A549 (cell line): Measurements from ENCODE around the gene SRSF11. TPM values are rescaled to one million over a fixed set of nuclear protein-coding genes. Genes with fewer than 3 reads are reported as not detected.
"Not testable (repeated sequence)": the region's sequence is repeated elsewhere in the genome, so short reads cannot be mapped to it uniquely, and the experiment has no call there.

ENCODE experiments used
- ATAC-seq, 2 experiments: fragments of 200-7000 bp in 1 of 2; fragments of >200 bp in 1 of 2; cut with Nextera tagmentation in 1 of 2; cut with Tn5 transposase in 1 of 2; 3 replicates each; pipeline versions ENCODE4 v1.8.0 to v1.9.1; 2018 to 2020; ENCODE audit warnings: mild to moderate bottlenecking in 1 of 2, moderate library complexity in 1 of 2
- CTCF ChIA-PET: fragments of 300-600 bp; sonication (Branson Sonifier 250); formaldehyde crosslinking; extraction: SDS; loops from one replicate; lab custom pipeline; 2021; ENCODE audit warnings: antibody characterized with exemption, inconsistent platforms; lab: Yijun Ruan, JAX
- POLR2A ChIA-PET: fragments of 350-600 bp; formaldehyde crosslinking; extraction: SDS; loops from one replicate; lab custom pipeline; 2021; ENCODE audit warnings: antibody characterized with exemption, inconsistent platforms; lab: Yijun Ruan, JAX
- DNase-seq, 2 experiments: peaks; one replicate each; pipeline versions ENCODE4 v3.0.0 to v3.0.0-alpha.2; 2011 to 2016; ENCODE audit warnings: low read depth in 1 of 2, low spot score in 1 of 2
- FAIRE-seq: peaks from 2 replicates; lab custom pipeline; 2011; peaks lifted over from hg19 to GRCh38; lab: Jason Lieb, UNC
- H3K27ac ChIP-seq, 2 experiments: fragments of >200 bp; sonication (Bioruptor Twin); formaldehyde crosslinking; 3 replicates each; pipeline ENCODE4 v1.5.1; 2016 to 2017
- H3K4me1 ChIP-seq: fragments of >200 bp; sonication (Bioruptor Twin); formaldehyde crosslinking; 3 replicates; pipeline ENCODE4 v1.6.1; 2016
- H3K4me2 ChIP-seq: fragments of >200 bp; sonication (Bioruptor Twin); formaldehyde crosslinking; 3 replicates; pipeline ENCODE4 v1.6.1; 2016
- H3K4me3 ChIP-seq: fragments of >200 bp; sonication (Bioruptor Twin); formaldehyde crosslinking; 3 replicates; pipeline ENCODE4 v1.5.1; 2016
- H3K9me3 ChIP-seq: fragments of >200 bp; sonication (Bioruptor Twin); formaldehyde crosslinking; 3 replicates; pipeline ENCODE4 v1.6.1; 2016
- EHMT2 ChIP-seq: fragments of 200-600 bp; sonication (generic); IDR thresholded peaks from 2 replicates; pipeline ENCODE4 v1.6.1; 2016; ENCODE audit warnings: antibody characterized with exemption, low read depth, mild to moderate bottlenecking, moderate library complexity
- EP300 ChIP-seq, 2 experiments: fragments of >200 bp; sonication (Bioruptor Twin); formaldehyde crosslinking; IDR thresholded peaks; 2 replicates in 1 of 2; 3 replicates in 1 of 2; pipeline ENCODE4 v1.6.1; 2016 to 2017
- HDAC2 ChIP-seq: fragments of 200-600 bp; sonication (generic); IDR thresholded peaks from 2 replicates; pipeline ENCODE4 v1.6.1; 2016
- JUN ChIP-seq, 2 experiments: fragments of >200 bp; sonication (Bioruptor Twin); formaldehyde crosslinking; IDR thresholded peaks; 2 replicates in 1 of 2; 3 replicates in 1 of 2; pipeline ENCODE4 v1.6.1; 2016 to 2017
- JUNB ChIP-seq: fragments of >200 bp; sonication (Bioruptor Twin); formaldehyde crosslinking; IDR thresholded peaks from 2 replicates; pipeline ENCODE4 v1.6.1; 2016
- MAZ ChIP-seq: fragments of 150-350 bp; IDR thresholded peaks from 2 replicates; pipeline ENCODE4 v1.6.1; 2014; ENCODE audit warnings: antibody characterized with exemption, low read depth, low read length, borderline replicate concordance
- PHF8 ChIP-seq: fragments of 200-600 bp; sonication (generic); IDR thresholded peaks from 2 replicates; pipeline ENCODE4 v1.6.1; 2016; ENCODE audit warnings: low read depth, mild to moderate bottlenecking, antibody characterized with exemption, moderate library complexity, borderline replicate concordance
- POLR2A ChIP-seq: IDR thresholded peaks from 2 replicates; pipeline ENCODE4 v1.6.1; 2012; ENCODE audit warnings: mild to moderate bottlenecking, low read length
- RCOR1 ChIP-seq: fragments of 150-350 bp; IDR thresholded peaks from 2 replicates; pipeline ENCODE4 v1.6.1; 2014; ENCODE audit warnings: antibody characterized with exemption, low read length, low read depth
- RNF2 ChIP-seq: fragments of 200-600 bp; sonication (generic); IDR thresholded peaks from 2 replicates; pipeline ENCODE4 v1.6.1; 2016; ENCODE audit warnings: low read depth, mild to moderate bottlenecking, antibody characterized with exemption, moderate library complexity, borderline replicate concordance
- SMC3 ChIP-seq: fragments of >200 bp; sonication (Bioruptor Twin); formaldehyde crosslinking; IDR thresholded peaks from 3 replicates; pipeline ENCODE4 v1.6.1; 2018; ENCODE audit warnings: inconsistent platforms
- WGBS: methylation state at CpG from one replicate; pipeline ENCODE4 v1.1.6; 2017; ENCODE audit errors: missing lambda C conversion rate; 5-methylcytosine and 5-hydroxymethylcytosine counted together
- polyA minus RNA-seq: library from RNA; depleted of rRNA, polyadenylated mRNA; stranded (reverse); fragments of >200 nt; gene quantifications from 2 replicates; pipeline ENCODE4 v1.2.3, GENCODE V29; 2011; rRNA and poly(A)+ RNA removed
- polyA plus RNA-seq, 4 experiments: library from polyadenylated mRNA; depleted of rRNA in 3 of 4; stranded (reverse); fragments of >200 nt; fragmentation: RNase III in 1 of 4; extraction: RNeasy Plus Mini Kit Qiagen cat#74134 plus additional on column Dnase treatment in 1 of 4; gene quantifications; 2 replicates in 3 of 4; 3 replicates in 1 of 4; pipeline ENCODE4 v1.2.3, GENCODE V29; 2011 to 2017
- TF ChIP-seq, protein P1 (sequence below): fragments of >200 bp; sonication (Bioruptor Twin); formaldehyde crosslinking; IDR thresholded peaks from 3 replicates; pipeline ENCODE4 v1.6.1; 2016
- TF ChIP-seq, protein P2 (sequence below): IDR thresholded peaks from 2 replicates; pipeline ENCODE4 v1.6.1; 2012
- TF ChIP-seq, protein P3 (sequence below): fragments of 450-650 bp; IDR thresholded peaks from 2 replicates; pipeline ENCODE4 v1.6.1; 2014; ENCODE audit warnings: antibody characterized with exemption
- TF ChIP-seq, protein P4 (sequence below): fragments of 250-450 bp; sonication (Bioruptor Pico); IDR thresholded peaks from 2 replicates; pipeline ENCODE4 v1.5.0; 2020; ENCODE audit warnings: low read depth, mild to moderate bottlenecking, moderate library complexity
- TF ChIP-seq, protein P5 (sequence below): IDR thresholded peaks from 2 replicates; pipeline ENCODE4 v1.6.1; 2012

Gene SRSF11, protein sequence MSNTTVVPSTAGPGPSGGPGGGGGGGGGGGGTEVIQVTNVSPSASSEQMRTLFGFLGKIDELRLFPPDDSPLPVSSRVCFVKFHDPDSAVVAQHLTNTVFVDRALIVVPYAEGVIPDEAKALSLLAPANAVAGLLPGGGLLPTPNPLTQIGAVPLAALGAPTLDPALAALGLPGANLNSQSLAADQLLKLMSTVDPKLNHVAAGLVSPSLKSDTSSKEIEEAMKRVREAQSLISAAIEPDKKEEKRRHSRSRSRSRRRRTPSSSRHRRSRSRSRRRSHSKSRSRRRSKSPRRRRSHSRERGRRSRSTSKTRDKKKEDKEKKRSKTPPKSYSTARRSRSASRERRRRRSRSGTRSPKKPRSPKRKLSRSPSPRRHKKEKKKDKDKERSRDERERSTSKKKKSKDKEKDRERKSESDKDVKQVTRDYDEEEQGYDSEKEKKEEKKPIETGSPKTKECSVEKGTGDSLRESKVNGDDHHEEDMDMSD
- 172 and 202 TPM in 2 replicates for polyA plus RNA-seq (2011; rRNA removed)
- polyA plus RNA-seq (2012; cell fraction: cytosol; rRNA removed): 70.0 and 73.8 TPM in 2 replicates
- 200 and 269 TPM in 2 replicates for polyA plus RNA-seq (2012; cell fraction: nucleus; rRNA removed)
- 125 to 153 TPM (median 144 TPM) in 3 replicates for polyA plus RNA-seq (2017; fragmentation: RNase III; extraction: RNeasy Plus Mini Kit Qiagen cat#74134 plus additional on column Dnase treatment)
- 131 and 163 TPM in 2 replicates for polyA minus RNA-seq

DNA sequence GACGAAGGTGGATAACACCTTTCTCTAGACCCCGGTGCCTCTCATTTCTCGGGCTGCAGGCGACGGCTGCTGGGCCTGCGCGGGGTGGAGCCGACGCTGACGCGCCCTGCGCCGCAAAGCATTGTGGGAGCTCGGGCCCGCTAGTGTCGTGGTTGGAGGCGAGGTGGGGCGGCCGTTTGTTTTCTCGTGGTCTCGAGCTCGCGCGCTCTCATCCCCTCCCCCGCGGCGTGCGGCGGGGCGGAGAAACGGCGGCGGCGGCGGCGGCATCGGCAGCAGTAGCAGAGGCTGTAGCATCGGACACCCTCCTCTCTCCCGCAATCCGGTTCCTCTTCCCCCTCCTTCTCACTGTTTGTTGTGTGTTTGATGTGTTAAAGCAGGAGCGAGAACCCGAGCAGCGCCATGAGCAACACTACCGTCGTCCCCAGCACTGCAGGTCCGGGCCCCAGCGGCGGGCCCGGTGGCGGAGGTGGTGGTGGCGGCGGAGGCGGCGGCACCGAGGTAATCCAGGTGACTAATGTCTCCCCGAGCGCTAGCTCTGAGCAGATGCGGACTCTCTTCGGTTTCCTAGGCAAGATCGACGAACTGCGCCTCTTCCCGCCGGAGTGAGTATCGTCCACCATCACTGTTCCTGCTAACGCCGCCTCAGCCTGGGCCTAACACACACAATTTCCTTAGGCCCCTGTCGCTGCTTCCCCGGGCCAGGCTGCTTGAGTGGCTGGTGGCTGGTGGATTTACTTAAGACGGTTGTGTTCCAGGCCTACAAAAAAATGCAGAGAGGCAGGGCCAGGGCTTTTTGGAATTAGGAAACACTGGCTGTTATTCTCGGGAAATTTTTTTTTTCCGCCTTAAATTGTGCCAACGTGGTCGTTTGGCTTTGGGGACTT lies at the start of gene SRSF11:
Gene SRSF11 (plus strand): TSS at position 143 of the 884 bp plus-strand sequence. CDS start 257 bp downstream, at position 400.
- peak within 1 kb of the TSS; percentile 91 to 93 for H3K27ac ChIP-seq
- TF ChIP-seq SMC3 (no peak), JUN (IDR thresholded peaks at IDR 0.05) (peak in 1 of 2 experiments; percentile 83; a peak in 3 of 5 replicates), PHF8 (peak; percentile 70; the same call in 1 of the 2 replicates), JUNB (no peak), POLR2A (peak; percentile 41), MAZ (no peak)
- TF ChIP-seq, protein P1, sequence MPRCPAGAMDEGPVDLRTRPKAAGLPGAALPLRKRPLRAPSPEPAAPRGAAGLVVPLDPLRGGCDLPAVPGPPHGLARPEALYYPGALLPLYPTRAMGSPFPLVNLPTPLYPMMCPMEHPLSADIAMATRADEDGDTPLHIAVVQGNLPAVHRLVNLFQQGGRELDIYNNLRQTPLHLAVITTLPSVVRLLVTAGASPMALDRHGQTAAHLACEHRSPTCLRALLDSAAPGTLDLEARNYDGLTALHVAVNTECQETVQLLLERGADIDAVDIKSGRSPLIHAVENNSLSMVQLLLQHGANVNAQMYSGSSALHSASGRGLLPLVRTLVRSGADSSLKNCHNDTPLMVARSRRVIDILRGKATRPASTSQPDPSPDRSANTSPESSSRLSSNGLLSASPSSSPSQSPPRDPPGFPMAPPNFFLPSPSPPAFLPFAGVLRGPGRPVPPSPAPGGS: peak; percentile 59; the same call in 1 of the 3 replicates
- TF ChIP-seq, protein P2, sequence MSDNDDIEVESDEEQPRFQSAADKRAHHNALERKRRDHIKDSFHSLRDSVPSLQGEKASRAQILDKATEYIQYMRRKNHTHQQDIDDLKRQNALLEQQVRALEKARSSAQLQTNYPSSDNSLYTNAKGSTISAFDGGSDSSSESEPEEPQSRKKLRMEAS: peak; percentile 86
- TF ChIP-seq, protein P3, sequence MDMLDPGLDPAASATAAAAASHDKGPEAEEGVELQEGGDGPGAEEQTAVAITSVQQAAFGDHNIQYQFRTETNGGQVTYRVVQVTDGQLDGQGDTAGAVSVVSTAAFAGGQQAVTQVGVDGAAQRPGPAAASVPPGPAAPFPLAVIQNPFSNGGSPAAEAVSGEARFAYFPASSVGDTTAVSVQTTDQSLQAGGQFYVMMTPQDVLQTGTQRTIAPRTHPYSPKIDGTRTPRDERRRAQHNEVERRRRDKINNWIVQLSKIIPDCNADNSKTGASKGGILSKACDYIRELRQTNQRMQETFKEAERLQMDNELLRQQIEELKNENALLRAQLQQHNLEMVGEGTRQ: no peak
- ATAC-seq (peak; percentile 94 to 98), DNase-seq (peak; percentile 66 to 92), FAIRE-seq (no peak)
- peak within 1 kb of the TSS; percentile 69 for H3K4me3 ChIP-seq
- ChIA-PET POLR2A (interaction anchor here (0.6 to 1.9 kb wide), 6 partner anchors 10 to 305 kb away, joined by 3 to 15 read pairs (median 8); partner anchors contain the start of genes ANKRD13C, CTH and LRRC40), CTCF (interaction anchor here (0.5 kb wide), 1 partner anchor 21 kb away, joined by 3 read pairs; no protein-coding TSS in a partner anchor)
- peaks cover 36% of the 10 kb centered on the region for H3K4me1 ChIP-seq
- 0% methylated on average over 36 of the region's 74 CpGs for WGBS
- H3K9me3 ChIP-seq: no peaks in the 10 kb centered on the region
- H3K4me2 ChIP-seq: peak within 1 kb of the TSS; percentile 93

DNA sequence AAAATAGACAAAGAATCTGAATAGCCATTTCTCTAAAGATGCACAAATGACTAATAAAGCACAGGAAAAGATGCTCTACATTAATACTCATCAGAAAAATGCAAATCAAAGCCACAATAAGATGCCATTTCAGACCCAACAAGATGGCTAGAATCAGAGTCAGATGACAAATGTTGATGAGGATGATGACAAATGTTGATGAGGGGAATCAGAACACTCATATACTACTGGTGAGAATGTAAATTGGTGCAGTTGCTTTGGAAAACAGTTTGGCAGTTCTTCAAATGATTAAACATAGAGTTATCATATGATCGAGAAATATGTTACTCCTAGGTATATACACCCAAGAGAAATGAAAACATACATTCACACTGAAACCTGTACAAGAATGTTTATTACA lies 49.7 kb upstream of the SRSF11 start:
- FAIRE-seq (no peak), DNase-seq (no peak), ATAC-seq (no peak)
- Histone ChIP-seq H3K9me3 (no peaks in the 10 kb centered on the region), H3K4me2 (no peak overlapping the region), H3K4me1 (no peaks in the 10 kb centered on the region), H3K4me3 (no peak overlapping the region), H3K27ac (no peak overlapping the region)
- WGBS: 100% methylated on average over 1 of the region's 1 CpG
- ChIA-PET CTCF (no interaction called here), POLR2A (no interaction called here)
- TF ChIP-seq, protein P4, sequence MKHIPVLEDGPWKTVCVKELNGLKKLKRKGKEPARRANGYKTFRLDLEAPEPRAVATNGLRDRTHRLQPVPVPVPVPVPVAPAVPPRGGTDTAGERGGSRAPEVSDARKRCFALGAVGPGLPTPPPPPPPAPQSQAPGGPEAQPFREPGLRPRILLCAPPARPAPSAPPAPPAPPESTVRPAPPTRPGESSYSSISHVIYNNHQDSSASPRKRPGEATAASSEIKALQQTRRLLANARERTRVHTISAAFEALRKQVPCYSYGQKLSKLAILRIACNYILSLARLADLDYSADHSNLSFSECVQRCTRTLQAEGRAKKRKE (CRISPR knock-in tag): no peak
- TF ChIP-seq RNF2 (no peak), EHMT2 (no peak), EP300 (IDR thresholded peaks at IDR 0.05) (no peak), RCOR1 (no peak), JUN (IDR thresholded peaks at IDR 0.05) (no peak), HDAC2 (no peak)
- TF ChIP-seq, protein P5, sequence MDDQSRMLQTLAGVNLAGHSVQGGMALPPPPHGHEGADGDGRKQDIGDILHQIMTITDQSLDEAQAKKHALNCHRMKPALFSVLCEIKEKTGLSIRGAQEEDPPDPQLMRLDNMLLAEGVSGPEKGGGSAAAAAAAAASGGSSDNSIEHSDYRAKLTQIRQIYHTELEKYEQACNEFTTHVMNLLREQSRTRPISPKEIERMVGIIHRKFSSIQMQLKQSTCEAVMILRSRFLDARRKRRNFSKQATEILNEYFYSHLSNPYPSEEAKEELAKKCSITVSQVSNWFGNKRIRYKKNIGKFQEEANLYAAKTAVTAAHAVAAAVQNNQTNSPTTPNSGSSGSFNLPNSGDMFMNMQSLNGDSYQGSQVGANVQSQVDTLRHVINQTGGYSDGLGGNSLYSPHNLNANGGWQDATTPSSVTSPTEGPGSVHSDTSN: no peak
- TF ChIP-seq, all 56 proteins: peak for 0

DNA sequence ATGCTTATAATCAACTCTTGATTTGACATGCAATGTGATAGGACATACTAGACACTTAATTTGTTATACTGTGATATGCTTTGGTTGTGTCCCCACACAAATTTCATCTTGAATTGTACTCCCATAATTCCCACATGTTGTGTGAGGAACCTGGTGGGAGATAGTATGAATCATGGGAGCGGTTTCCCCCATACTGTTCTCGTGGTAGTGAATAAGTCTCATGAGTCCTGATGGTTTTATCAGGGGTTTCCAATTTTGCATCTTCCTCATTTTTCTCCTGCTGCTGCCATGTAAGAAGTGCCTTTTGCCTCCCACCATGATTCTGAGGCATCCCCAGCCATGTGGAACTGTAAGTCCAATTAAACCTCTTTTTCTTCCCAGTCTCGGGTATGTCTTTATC lies 36.0 kb upstream of the SRSF11 start:
- H3K27ac ChIP-seq, H3K4me3 ChIP-seq, FAIRE-seq, CTCF ChIA-PET, H3K4me2 ChIP-seq, H3K4me1 ChIP-seq, H3K9me3 ChIP-seq, DNase-seq, POLR2A ChIA-PET, ATAC-seq: not testable (repeated sequence)
- 92% methylated on average over 3 of the region's 3 CpGs for WGBS
